Hepatocyte (in vitro differentiated cells): ENCODE data around the gene ZC3H10. TPM values are rescaled to one million over a fixed set of nuclear protein-coding genes. Genes with fewer than 3 reads are reported as not detected.

Experiments
- DNase-seq: peaks from one replicate; pipeline ENCODE4 v3.0.0-alpha.2; 2016; ENCODE audit warnings: low spot score
- H2AFZ ChIP-seq: fragments of 200-600 bp; sonication (generic); 2 replicates; pipeline ENCODE4 v1.6.0; 2016; ENCODE audit warnings: antibody characterized with exemption, mild to moderate bottlenecking
- H3K27ac ChIP-seq: fragments of 200-600 bp; sonication (generic); 2 replicates; pipeline ENCODE4 v1.5.1; 2016; ENCODE audit warnings: mild to moderate bottlenecking
- H3K27me3 ChIP-seq: fragments of 200-600 bp; sonication (generic); 2 replicates; pipeline ENCODE4 v1.6.1; 2016
- H3K36me3 ChIP-seq: fragments of 200-600 bp; sonication (generic); replicated peaks from 2 replicates; pipeline ENCODE4 v1.5.1; 2016; ENCODE audit warnings: low read depth; ENCODE audit not compliant: insufficient read depth
- H3K4me1 ChIP-seq: fragments of 200-600 bp; sonication (generic); 2 replicates; pipeline ENCODE4 v1.5.1; 2016; ENCODE audit warnings: mild to moderate bottlenecking, moderate library complexity; ENCODE audit not compliant: insufficient read depth
- H3K4me2 ChIP-seq: fragments of 200-600 bp; sonication (generic); 2 replicates; pipeline ENCODE4 v1.6.0; 2016
- H3K4me3 ChIP-seq: fragments of 200-600 bp; sonication (generic); 2 replicates; pipeline ENCODE4 v1.5.1; 2016; ENCODE audit warnings: mild to moderate bottlenecking
- H3K79me2 ChIP-seq: fragments of 200-600 bp; sonication (generic); 2 replicates; pipeline ENCODE4 v1.6.0; 2017; ENCODE audit warnings: mild to moderate bottlenecking
- H3K9me2 ChIP-seq: fragments of 200-600 bp; sonication (generic); replicated peaks from 2 replicates; pipeline ENCODE4 v1.6.0; 2017; ENCODE audit warnings: mild to moderate bottlenecking; ENCODE audit not compliant: insufficient read depth
- H3K9me3 ChIP-seq: fragments of 200-600 bp; sonication (generic); 2 replicates; pipeline ENCODE4 v1.5.1; 2016; ENCODE audit warnings: low read depth, mild to moderate bottlenecking
- H4K20me1 ChIP-seq: fragments of 200-600 bp; sonication (generic); 2 replicates; pipeline ENCODE4 v1.6.0; 2016; ENCODE audit warnings: mild to moderate bottlenecking; ENCODE audit not compliant: insufficient read depth, poor library complexity, severe bottlenecking
- CTCF ChIP-seq: fragments of 200-600 bp; sonication (generic); IDR thresholded peaks from 2 replicates; pipeline ENCODE4 v1.5.1; 2016; ENCODE audit warnings: antibody characterized with exemption, mild to moderate bottlenecking; ENCODE audit not compliant: poor library complexity
- EZH2 ChIP-seq: fragments of 200-600 bp; sonication (generic); IDR thresholded peaks from 2 replicates; pipeline ENCODE4 v1.6.1; 2016; ENCODE audit warnings: antibody characterized with exemption, mild to moderate bottlenecking, borderline replicate concordance
- EZH2phosphoT487 ChIP-seq: fragments of 200-600 bp; sonication (generic); IDR thresholded peaks from one replicate; pipeline ENCODE4 v1.6.1; 2018; ENCODE audit warnings: antibody characterized with exemption, mild to moderate bottlenecking, low read depth, moderate library complexity; ENCODE audit not compliant: unreplicated experiment, severe bottlenecking
- WGBS: methylation state at CpG from one replicate; pipeline ENCODE4 v1.1.6; 2016; ENCODE audit warnings: low lambda C conversion rate; ENCODE audit errors: missing lambda C conversion rate; 5-methylcytosine and 5-hydroxymethylcytosine counted together
- polyA plus RNA-seq: library from polyadenylated mRNA; unstranded; fragments of >200 nt; fragmentation: Nextera tagmentation; extraction: Ambion mirVana; gene quantifications from 2 replicates; pipeline ENCODE4 v1.2.1, GENCODE V29; 2016
- total RNA-seq: library from RNA; depleted of rRNA; stranded (reverse); fragments of >200 nt; gene quantifications from 2 replicates; pipeline ENCODE4 v1.2.3, GENCODE V29; 2014

Gene ZC3H10
- total and polyA plus RNA-seq, 2 experiments from 2014 or later = 5.7 to 9.0 TPM

GRCh38 chr12:56127485-56127887 is 9.4 kb downstream of the ZC3H10 start:
- H3K9me3 ChIP-seq = no peaks in the 10 kb centered on the region
- H4K20me1 ChIP-seq = peaks cover 4% of the 10 kb centered on the region
- peaks cover 11% of the 10 kb centered on the region for H3K4me1 ChIP-seq
- DNase-seq = no peak
- H2AFZ ChIP-seq = peak overlapping the region; percentile 5
- H3K36me3 ChIP-seq = no peaks in the 10 kb centered on the region
- peak overlapping the region; percentile 15 for H3K4me3 ChIP-seq
- WGBS = 2% methylated on average over 8 of the region's 8 CpGs
- no peaks in the 10 kb centered on the region for H3K9me2 ChIP-seq
- H3K79me2 ChIP-seq = peaks cover 19% of the 10 kb centered on the region
- peak overlapping the region; percentile 73 for H3K4me2 ChIP-seq
- TF ChIP-seq EZH2 = no peak
- TF ChIP-seq EZH2phosphoT487 = no peak
- TF ChIP-seq CTCF = no peak
- no peaks in the 10 kb centered on the region for H3K27me3 ChIP-seq
- peak overlapping the region; percentile 78 for H3K27ac ChIP-seq

DNA sequence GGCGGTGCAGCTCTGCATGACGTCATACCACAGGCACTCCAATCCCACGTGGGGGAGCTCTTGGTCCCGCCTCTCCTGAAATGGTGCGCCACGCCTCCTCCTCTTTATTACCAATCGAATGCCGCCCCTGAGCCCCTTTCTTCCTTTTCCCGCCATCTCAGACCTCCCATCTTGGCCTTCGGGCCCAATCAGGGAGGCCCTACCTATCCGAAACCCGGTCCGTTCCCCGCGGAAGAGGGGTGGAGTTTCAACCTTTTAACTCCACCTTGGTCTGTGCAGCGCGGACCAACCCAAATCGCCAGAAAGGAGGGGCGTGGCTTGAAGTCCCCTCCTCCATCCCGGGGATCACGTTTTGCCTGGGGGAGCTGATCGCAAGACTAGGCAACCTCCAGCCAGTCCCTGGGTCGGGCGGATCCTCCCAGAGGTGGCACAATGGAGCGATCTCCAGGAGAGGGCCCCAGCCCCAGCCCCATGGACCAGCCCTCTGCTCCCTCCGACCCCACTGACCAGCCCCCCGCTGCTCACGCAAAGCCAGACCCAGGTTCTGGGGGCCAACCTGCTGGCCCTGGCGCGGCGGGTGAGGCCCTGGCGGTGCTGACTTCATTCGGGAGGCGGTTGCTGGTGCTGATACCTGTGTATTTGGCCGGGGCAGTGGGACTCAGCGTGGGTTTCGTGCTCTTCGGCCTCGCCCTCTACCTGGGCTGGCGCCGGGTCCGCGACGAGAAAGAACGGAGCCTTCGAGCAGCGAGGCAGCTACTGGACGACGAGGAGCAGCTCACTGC is 10.0 kb downstream of the ZC3H10 start, which contains the start of gene ESYT1:
TSS of gene ESYT1 (plus strand) at position 380 of the 782 bp plus-strand sequence. CDS start at position 433, 53 bp downstream.
- Histone ChIP-seq H3K4me3 (peak within 1 kb of the TSS; percentile 38), H3K79me2 (peaks cover 19% of the 10 kb centered on the region), H4K20me1 (peaks cover 4% of the 10 kb centered on the region), H2AFZ (peak within 1 kb of the TSS; percentile 22), H3K27ac (peak within 1 kb of the TSS; percentile 78), H3K4me1 (peaks cover 11% of the 10 kb centered on the region), H3K4me2 (peak within 1 kb of the TSS; percentile 89), H3K9me3 (no peaks in the 10 kb centered on the region), H3K27me3 (no peaks in the 10 kb centered on the region), H3K9me2 (no peaks in the 10 kb centered on the region), H3K36me3 (no peaks in the 10 kb centered on the region)
- under 1% methylated on average over 44 of the region's 49 CpGs for WGBS
- TF ChIP-seq EZH2phosphoT487 = no peak
- TF ChIP-seq CTCF = no peak
- no peak for TF ChIP-seq EZH2
- DNase-seq = peak; percentile 99

GRCh38 chr12:56128670-56129205 is 10.7 kb downstream of the ZC3H10 start:
- TF ChIP-seq EZH2 (no peak), CTCF (no peak), EZH2phosphoT487 (no peak)
- peak overlapping the region; percentile 22 for H2AFZ ChIP-seq
- peak; percentile 59 for DNase-seq

More at GRCh38 chr12:56128670-56129205, 10.7 kb downstream of the ZC3H10 start:
- H4K20me1 ChIP-seq = peaks cover 4% of the 10 kb centered on the region
- H3K79me2 ChIP-seq = peaks cover 19% of the 10 kb centered on the region
- 1% methylated on average over 20 of the region's 20 CpGs for WGBS
- H3K4me2 ChIP-seq = peak overlapping the region; percentile 89
- no peaks in the 10 kb centered on the region for H3K36me3 ChIP-seq
- peaks cover 11% of the 10 kb centered on the region for H3K4me1 ChIP-seq
- H3K27ac ChIP-seq = peak overlapping the region; percentile 75
- no peaks in the 10 kb centered on the region for H3K9me3 ChIP-seq
- H3K9me2 ChIP-seq = no peaks in the 10 kb centered on the region
- peak overlapping the region; percentile 38 for H3K4me3 ChIP-seq
- no peaks in the 10 kb centered on the region for H3K27me3 ChIP-seq
